Vagina (tissue), 2 donors: ENCODE measurements around the gene INHBB. TPM values are rescaled to one million over a fixed set of nuclear protein-coding genes. Genes with fewer than 3 reads are reported as not detected.

Source experiments
- DNase-seq, 2 donors: peaks; one replicate each; pipeline ENCODE4 v3.0.0-alpha.2; 2017; ENCODE audit errors: extremely low spot score in 2 of 2
- H3K27ac ChIP-seq: fragments of 200-600 bp; sonication (generic); one replicate; pipeline ENCODE4 v1.5.1; 2019
- H3K27me3 ChIP-seq: fragments of 200-600 bp; sonication (generic); one replicate; pipeline ENCODE4 v1.5.1; 2019
- H3K36me3 ChIP-seq, 2 donors: fragments of 200-600 bp; sonication (generic); one replicate each; pipeline ENCODE4 v1.5.1; 2017 to 2019
- H3K4me1 ChIP-seq: fragments of 200-600 bp; sonication (generic); one replicate; pipeline ENCODE4 v1.5.1; 2019
- H3K4me3 ChIP-seq, 2 donors: fragments of 200-600 bp; sonication (generic); 1 replicate in 1 of 2; 2 replicates in 1 of 2; pipeline ENCODE4 v1.5.1; 2016 to 2019
- H3K9me3 ChIP-seq: fragments of 200-600 bp; sonication (generic); one replicate; pipeline ENCODE4 v1.5.1; 2019
- CTCF ChIP-seq, 3 experiments: fragments of 450-650 bp in 2 of 3; fragments of 200-600 bp in 1 of 3; sonication (generic) in 1 of 3; IDR thresholded peaks; one replicate each; pipeline ENCODE4 v1.5.1; 2017 to 2019; ENCODE audit warnings: antibody characterized with exemption in 3 of 3, mild to moderate bottlenecking in 2 of 3, moderate library complexity in 2 of 3
- POLR2A ChIP-seq, 2 donors: fragments of 450-650 bp; IDR thresholded peaks; one replicate each; pipeline ENCODE4 v1.6.1; 2017; ENCODE audit warnings: antibody characterized with exemption in 2 of 2, mild to moderate bottlenecking in 2 of 2, moderate library complexity in 2 of 2
- POLR2AphosphoS5 ChIP-seq, 2 donors: sonication (generic); formaldehyde crosslinking; IDR thresholded peaks; one replicate each; pipeline ENCODE4 v1.9.0; 2017; ENCODE audit warnings: antibody characterized with exemption in 2 of 2, mild to moderate bottlenecking in 2 of 2, low read depth in 1 of 2; ENCODE audit not compliant: insufficient read depth in 1 of 2
- intact Hi-C: fragments of 100-400 bp; cut with DNase I; formaldehyde crosslinking; loops from one replicate; pipeline ENCODE4 v1.15.1; 2023
- total RNA-seq: library from RNA; depleted of rRNA; stranded (reverse); fragments of >200 nt; gene quantifications from one replicate; pipeline ENCODE4 v1.2.3, GENCODE V29; 2016

Gene INHBB
- total RNA-seq, 1 donor from 2014 or later: 19.4 TPM

GRCh38 chr2:120376679-120377640, 31.0 kb downstream of the INHBB start:
- Histone ChIP-seq H3K27ac (no peak overlapping the region), H3K9me3 (no peaks in the 10 kb centered on the region), H3K27me3 (no peaks in the 10 kb centered on the region), H3K36me3 (no peaks in the 10 kb centered on the region), H3K4me3 (no peak overlapping the region), H3K4me1 (no peaks in the 10 kb centered on the region)
- DNase-seq: no peak
- intact Hi-C loops: no loop called here
- TF ChIP-seq POLR2AphosphoS5 (IDR thresholded peaks at IDR 0.05; ENCODE audit: insufficient read depth in 1 of 2, low read depth in 1 of 2): no peak
- TF ChIP-seq CTCF (IDR thresholded peaks at IDR 0.05): no peak
- TF ChIP-seq POLR2A (IDR thresholded peaks at IDR 0.05): no peak

- TF ChIP-seq CTCF (IDR thresholded peaks at IDR 0.05): no peak
- TF ChIP-seq POLR2AphosphoS5 (IDR thresholded peaks at IDR 0.05; ENCODE audit: insufficient read depth in 1 of 2, low read depth in 1 of 2): no peak
- TF ChIP-seq POLR2A (IDR thresholded peaks at IDR 0.05): no peak
- Histone ChIP-seq H3K27me3 (no peaks in the 10 kb centered on the region), H3K4me3 (no peak overlapping the region), H3K9me3 (no peaks in the 10 kb centered on the region), H3K4me1 (no peaks in the 10 kb centered on the region), H3K27ac (no peak overlapping the region), H3K36me3 (no peaks in the 10 kb centered on the region)
- intact Hi-C loops: no loop called here
- DNase-seq: no peak
Observed at GRCh38 chr2:120378605-120379004, 32.7 kb downstream of the INHBB start.

- H3K4me1 ChIP-seq: no peaks in the 10 kb centered on the region
- no peaks in the 10 kb centered on the region for H3K27me3 ChIP-seq
- TF ChIP-seq POLR2AphosphoS5 (IDR thresholded peaks at IDR 0.05; ENCODE audit: insufficient read depth in 1 of 2, low read depth in 1 of 2): no peak
- H3K36me3 ChIP-seq: no peaks in the 10 kb centered on the region
- no peak overlapping the region for H3K4me3 ChIP-seq
- intact Hi-C loops: no loop called here
- H3K9me3 ChIP-seq: no peaks in the 10 kb centered on the region
- DNase-seq: no peak
- no peak overlapping the region for H3K27ac ChIP-seq
Observed at GRCh38 chr2:120379916-120380893, 34.3 kb downstream of the INHBB start.

- no peak for TF ChIP-seq POLR2AphosphoS5 (IDR thresholded peaks at IDR 0.05; ENCODE audit: insufficient read depth in 1 of 2, low read depth in 1 of 2)
- TF ChIP-seq CTCF (IDR thresholded peaks at IDR 0.05): no peak
- no peak for TF ChIP-seq POLR2A (IDR thresholded peaks at IDR 0.05)
- no peak overlapping the region for H3K4me3 ChIP-seq
- no peaks in the 10 kb centered on the region for H3K4me1 ChIP-seq
- H3K9me3 ChIP-seq: no peaks in the 10 kb centered on the region
- intact Hi-C loops: no loop called here
- H3K27ac ChIP-seq: no peak overlapping the region
- no peaks in the 10 kb centered on the region for H3K36me3 ChIP-seq
- DNase-seq: no peak
- H3K27me3 ChIP-seq: no peaks in the 10 kb centered on the region
Observed at GRCh38 chr2:120381192-120381591, 35.3 kb downstream of the INHBB start.

- Histone ChIP-seq H3K27ac (no peak overlapping the region), H3K4me3 (no peak overlapping the region), H3K27me3 (no peaks in the 10 kb centered on the region), H3K36me3 (no peaks in the 10 kb centered on the region), H3K9me3 (no peaks in the 10 kb centered on the region), H3K4me1 (no peaks in the 10 kb centered on the region)
- DNase-seq: no peak
- no peak for TF ChIP-seq POLR2A (IDR thresholded peaks at IDR 0.05)
- no peak for TF ChIP-seq CTCF (IDR thresholded peaks at IDR 0.05)
- no peak for TF ChIP-seq POLR2AphosphoS5 (IDR thresholded peaks at IDR 0.05; ENCODE audit: insufficient read depth in 1 of 2, low read depth in 1 of 2)
- intact Hi-C loops: no loop called here
Observed at GRCh38 chr2:120381661-120382060, 35.7 kb downstream of the INHBB start.
